NCI-H1092 treated with DMSO at 0.1 percent for 48 hours (cell line): Measurements from ENCODE around the gene C14orf93.
"Not testable (repeated sequence)": the region's sequence is repeated elsewhere in the genome, so short reads cannot be mapped to it uniquely, and the experiment has no call there.

ENCODE experiments used
- DNase-seq: peaks from one replicate; lab custom pipeline; 2025; lab: John Stamatoyannopoulos, UW

Gene C14orf93

DNA sequence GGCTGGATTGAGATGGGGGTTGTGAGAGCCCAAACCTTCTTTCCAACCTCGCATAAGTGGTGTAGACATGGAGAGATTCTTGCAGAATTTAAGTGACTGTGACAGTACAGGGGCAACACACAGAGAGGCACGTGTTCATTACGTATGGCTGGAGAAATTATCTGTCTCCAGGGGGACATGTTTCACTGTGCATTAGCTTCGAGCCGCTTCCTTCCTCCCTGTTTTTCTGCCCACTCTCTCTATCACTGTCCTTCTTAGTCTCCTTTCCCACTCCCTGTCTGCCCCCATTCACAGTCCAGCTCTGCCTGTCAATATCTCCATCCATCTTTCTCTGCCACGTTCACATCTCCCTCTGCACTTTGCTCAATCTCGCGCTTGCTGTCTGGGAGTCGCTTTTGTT lies 11.5 kb upstream of the C14orf93 start:
- DNase-seq: no peak

GRCh38 chr14:23020143-23021128 lies 10.5 kb upstream of the C14orf93 start:
- DNase-seq: no peak

GRCh38 chr14:23018107-23018506 lies 8.2 kb upstream of the C14orf93 start:
- DNase-seq: no peak

GRCh38 chr14:23017091-23017490 lies 7.1 kb upstream of the C14orf93 start:
- no peak for DNase-seq

DNA sequence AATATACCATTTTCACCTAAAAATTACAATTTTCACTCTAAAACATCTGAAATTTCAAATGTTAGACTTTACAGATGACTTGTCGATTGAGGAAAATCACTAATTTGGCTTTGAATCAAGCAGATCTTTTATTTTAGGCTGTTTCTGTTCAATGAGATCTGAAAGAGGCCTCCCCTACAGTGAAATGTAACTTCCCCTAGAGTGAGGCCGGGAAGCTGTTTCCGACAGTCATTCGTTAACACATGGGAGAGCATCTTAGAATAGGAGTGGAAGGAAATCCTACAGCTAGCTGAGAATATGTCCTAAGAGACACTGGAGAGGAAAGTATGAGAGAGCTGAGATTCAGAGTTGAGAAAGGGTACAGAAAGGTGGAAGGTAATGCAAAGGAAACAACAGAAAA lies 5.7 kb upstream of the C14orf93 start:
- no peak for DNase-seq

DNA sequence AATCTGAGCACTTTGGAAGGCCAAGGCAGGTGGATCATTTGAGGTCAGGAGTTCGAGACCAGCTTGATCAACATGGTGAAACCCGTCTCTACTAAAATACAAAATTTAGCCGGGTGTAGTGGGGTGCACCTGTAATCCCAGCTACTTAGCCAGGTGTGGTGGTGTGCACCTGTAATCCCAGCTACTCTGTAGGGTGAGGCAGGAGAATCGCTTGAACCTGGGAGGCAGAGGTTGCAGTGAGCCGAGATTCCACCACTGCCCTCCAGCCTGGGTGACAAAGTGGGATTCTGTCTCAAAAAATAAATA lies 3.8 kb upstream of the C14orf93 start:
- not testable (repeated sequence) for DNase-seq

DNA sequence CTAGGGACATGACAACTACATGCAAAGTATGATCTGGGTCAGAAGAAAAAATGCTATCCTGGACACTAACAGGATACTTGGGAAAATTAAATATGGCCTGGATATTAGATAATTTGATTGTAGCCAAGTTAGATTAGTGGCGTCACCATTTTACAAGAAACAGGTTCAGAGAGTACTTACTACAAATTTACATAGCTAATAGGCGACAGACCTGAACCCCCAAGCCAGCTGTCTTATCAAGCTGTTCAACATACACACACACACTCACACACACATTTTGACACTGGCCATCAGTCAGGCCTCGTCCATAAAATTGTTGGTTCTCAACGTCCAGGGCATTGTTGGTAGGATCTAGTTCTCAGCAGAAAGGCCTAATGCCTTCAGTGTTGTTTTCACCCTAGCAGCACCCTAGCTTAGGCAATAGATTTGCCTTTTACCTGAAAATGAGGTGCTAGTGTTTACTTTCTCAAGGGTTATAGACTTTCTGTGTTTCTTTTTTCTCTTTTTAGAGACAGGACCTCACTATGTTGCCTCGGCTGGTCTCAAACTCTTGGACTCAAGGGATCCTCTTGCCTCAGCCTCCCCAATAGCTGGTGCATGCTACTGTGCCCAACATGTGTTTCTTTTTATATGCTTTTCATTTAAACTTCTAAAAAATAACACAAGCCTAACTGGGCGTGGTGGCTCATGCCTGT lies 3.3 kb upstream of the C14orf93 start:
- DNase-seq: no peak

DNA sequence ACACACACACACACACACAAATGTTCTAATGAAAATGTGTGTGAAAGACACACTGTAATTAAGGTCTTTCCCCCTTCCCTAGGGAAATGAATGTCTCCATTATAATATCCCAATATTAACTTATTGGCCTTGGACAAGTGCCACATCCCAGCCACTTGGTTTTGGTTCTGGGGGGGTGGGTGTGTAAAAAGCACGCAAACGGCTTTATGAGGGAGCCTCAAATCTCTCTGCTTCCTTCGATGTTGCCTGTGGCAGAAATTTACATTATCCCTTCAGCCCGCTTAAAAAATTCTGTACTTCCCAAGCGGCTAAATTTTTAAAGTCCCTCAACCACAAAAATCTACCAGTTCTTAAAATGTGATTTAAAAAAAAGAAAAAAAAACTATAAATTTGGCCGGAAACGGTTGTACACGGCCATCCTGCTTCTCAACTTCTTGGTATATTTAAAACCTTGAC lies 432 bp downstream of the C14orf93 start:
- DNase-seq: peak; percentile 71

GRCh38 chr14:23008831-23009230 lies 1.1 kb downstream of the C14orf93 start:
- peak; percentile 92 for DNase-seq

DNA sequence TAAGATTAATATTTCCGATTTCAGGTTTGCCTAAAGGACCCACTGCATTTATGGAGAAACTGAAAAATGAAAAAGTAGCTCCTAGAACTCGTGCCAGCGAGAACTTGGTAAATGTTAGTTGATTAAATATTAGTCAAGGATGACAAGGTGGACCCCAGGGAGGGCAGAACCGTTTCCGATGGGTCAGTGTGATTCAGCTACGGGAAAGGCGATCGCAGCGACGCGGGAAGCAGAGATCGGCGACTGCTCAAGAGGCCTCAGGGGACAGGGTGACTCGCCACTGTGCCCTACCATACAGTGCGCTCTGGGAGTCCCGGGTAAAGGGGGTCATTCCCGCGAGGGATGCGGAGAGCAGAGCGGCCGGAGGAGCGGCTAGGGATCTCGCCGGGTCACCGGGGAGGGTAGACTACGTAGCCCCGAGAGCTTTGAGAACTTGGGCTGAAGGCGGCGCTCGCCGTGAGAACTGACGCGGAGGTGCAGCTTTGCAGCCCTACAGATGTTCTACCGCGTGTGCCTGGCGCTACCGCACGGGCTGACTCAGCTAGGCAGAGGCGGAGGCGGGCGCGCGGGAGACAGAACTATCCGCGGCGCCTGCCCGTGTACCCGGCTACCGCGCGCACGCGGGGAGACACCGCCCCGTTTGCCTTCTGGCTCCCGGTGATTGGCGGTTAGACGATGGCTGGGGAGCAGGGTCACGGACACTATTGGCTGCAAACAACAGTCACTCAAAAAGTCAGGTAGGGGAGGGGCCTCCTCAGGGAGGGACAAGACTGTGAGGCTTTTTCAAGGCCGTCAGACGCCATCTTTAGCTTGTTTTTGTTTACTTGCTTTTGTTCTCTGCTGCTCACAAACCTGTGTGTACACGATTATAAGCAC lies 3.2 kb downstream of the C14orf93 start:
- peak; percentile 99 for DNase-seq

GRCh38 chr14:23006188-23006534 lies 3.8 kb downstream of the C14orf93 start:
- peak; percentile 38 for DNase-seq

GRCh38 chr14:23005451-23006187 lies 4.3 kb downstream of the C14orf93 start:
- DNase-seq: no peak

GRCh38 chr14:23004274-23004673 lies 5.7 kb downstream of the C14orf93 start:
- DNase-seq: not testable (repeated sequence)

DNA sequence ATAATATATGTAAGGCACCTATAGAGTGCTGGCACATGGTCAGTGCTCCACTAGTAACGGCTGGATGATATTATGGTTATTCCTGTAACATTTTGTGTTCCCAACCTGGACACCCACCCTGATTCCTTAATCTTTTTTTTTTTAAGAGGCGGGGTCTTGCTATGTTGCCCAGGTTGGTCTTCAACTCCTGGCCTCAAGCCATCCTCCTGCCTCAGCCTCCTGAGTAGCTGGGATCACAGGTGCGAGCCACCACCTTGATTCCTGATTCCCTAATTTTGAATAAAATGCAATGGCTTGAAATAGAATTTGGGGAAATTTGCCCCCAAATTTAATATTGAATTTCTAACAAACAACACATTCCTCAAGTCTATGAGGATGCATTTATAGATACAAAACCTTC lies 7.4 kb downstream of the C14orf93 start:
- DNase-seq: no peak

DNA sequence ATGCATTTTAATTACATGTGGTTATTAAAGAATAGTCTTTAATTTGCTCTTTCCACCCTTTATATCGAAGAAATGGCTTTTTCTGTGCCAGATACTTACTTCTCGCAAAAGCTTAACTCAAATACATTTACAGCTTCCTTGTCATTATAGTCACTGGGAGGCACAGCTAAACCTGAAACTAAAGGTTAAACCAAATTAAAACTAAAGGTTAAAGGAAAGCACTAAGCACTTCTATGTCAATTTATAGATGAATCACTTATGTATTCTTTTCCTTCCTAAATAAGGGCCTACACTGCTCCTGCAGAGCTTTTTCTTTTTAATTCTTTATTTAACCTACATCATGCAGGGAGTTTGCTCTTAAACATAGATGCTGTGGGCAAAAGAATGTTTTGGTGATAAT lies 9.1 kb downstream of the C14orf93 start:
- no peak for DNase-seq

DNA sequence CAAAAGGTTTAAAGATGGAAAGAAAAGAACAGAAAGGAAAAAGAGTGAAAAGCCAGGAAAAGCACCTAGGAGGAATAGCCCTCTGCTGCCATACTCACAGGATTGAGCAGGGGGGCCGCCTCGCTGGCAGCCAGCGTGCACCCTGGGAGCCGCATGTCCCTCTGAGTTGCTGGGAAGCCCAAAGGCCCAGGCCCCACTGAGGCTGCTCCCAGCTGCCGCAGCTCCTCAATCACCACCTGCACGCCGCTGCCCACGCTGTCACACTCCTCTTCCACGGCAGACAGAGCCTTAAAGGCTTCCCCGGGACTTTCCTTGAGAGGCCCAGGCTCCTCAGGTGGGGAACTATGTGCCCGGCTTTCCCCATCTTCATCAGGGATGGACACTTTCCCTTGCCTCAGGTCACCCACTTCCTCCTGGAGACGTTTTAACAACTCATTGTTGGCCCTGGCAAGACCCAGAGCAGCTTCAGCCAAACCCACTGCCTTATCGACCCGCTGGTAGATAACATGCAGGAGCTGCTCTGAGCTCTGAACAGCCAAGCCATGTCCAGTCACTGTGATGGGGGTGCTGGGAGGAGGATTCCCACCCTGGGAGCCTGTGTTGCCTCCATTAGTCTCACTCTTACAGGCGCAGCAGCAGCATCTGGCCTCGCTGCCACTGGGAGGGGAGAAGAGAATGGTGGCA lies 11.5 kb downstream of the C14orf93 start:
- no peak for DNase-seq

- DNase-seq: peak; percentile 75
These were observed 12.1 kb downstream of the C14orf93 start for GRCh38 chr14:22997676-22998323.

DNA sequence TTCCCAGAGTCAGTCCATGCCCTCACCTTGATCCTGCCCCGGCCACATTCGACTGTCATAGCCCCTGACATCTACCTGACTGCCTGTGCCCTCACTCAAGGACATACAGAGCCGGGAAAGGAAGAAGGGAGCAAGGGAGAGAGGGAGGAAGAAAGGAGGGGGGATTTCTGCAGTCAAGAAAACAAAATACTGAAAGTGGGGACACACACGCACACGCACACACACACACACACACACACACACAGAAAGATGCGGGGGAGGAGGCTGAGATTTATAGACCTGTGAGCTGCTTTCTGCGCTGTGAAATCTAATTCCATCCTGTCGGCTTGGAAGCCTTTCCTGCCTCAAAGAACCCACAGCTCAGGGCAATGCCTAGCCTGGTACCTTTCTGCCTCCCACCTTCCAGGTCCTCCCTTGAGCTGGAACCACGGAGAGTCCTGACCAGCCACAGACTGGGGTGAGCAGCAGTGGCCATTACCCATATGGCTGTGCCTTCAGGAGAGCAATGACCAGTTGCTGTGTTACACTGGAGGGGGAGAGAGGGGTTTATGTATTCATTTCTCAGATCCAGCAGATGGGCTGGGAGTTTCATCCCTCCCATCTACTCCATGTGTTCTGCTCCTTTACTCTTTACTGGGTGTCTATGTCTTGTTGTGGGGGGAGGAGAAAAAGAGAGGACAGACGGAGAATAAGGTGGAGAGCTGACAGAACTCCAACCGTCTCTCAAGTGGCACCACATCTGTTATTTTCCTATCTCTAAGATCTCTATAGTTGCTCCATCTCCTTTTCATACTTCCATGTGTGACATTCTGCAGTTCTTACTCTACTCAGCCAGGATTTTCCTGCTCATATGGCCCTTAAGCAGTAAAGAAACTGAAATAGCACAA lies 12.9 kb downstream of the C14orf93 start:
- DNase-seq: peak; percentile 42

- no peak for DNase-seq
These were observed 13.9 kb downstream of the C14orf93 start for GRCh38 chr14:22995889-22996625.
